ENCODE data around the gene ACTN2.

ACTN2 gene

DNA sequence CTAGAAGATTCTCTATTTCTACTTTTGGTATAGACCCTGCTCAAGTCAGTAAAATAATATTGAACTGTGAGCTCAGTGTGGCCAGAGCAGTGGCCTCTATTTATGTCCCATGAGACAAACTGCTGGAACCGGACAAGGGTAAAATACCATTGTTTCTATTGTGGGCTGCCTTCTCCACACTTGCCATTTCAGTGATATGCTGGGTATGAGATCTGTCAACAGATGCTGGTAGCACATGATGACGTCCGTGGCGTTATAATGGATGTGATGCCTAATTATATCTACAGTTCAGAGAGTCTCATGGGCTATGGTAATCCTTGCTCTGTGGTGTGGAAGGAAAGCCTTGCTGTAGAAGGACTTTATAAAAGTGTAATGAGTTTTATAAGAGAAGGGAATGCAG lies 2.4 kb downstream of the ACTN2 start:
- Histone ChIP-seq H3K4me1 (ENCODE audit: low read length) (no peaks in the 10 kb centered on the region), H4K20me1 (ENCODE audit: insufficient read depth, low read length) (no peaks in the 10 kb centered on the region), H3K9me3 (replicated peaks; ENCODE audit: insufficient read depth, low read length) (no peaks in the 10 kb centered on the region), H3F3A (ENCODE audit: insufficient read depth, low read length) (no peaks in the 10 kb centered on the region), H3K4me3 (ENCODE audit: low read length) (no peak overlapping the region), H3K79me2 (ENCODE audit: low read length) (no peaks in the 10 kb centered on the region), H3K27me3 (replicated peaks; ENCODE audit: insufficient read depth, low read length) (no peaks in the 10 kb centered on the region), H3K9ac (ENCODE audit: low read length) (no peak overlapping the region), H3K27ac (ENCODE audit: low read length) (no peak overlapping the region), H3K4me2 (ENCODE audit: low read depth, low read length) (no peak overlapping the region), H3K9me2 (replicated peaks; ENCODE audit: insufficient read depth, low read length) (no peaks in the 10 kb centered on the region), H3K36me3 (replicated peaks; ENCODE audit: insufficient read depth, low read length) (no peaks in the 10 kb centered on the region), H2AFZ (ENCODE audit: low read length) (no peak overlapping the region)
- TF ChIP-seq EZH2 (optimal IDR thresholded peaks at IDR 0.05; ENCODE audit: low read depth, low read length) (no peak), EZH2phosphoT487 (IDR thresholded peaks at IDR 0.05; ENCODE audit: low read length) (no peak)
- TF ChIP-seq, protein P1, sequence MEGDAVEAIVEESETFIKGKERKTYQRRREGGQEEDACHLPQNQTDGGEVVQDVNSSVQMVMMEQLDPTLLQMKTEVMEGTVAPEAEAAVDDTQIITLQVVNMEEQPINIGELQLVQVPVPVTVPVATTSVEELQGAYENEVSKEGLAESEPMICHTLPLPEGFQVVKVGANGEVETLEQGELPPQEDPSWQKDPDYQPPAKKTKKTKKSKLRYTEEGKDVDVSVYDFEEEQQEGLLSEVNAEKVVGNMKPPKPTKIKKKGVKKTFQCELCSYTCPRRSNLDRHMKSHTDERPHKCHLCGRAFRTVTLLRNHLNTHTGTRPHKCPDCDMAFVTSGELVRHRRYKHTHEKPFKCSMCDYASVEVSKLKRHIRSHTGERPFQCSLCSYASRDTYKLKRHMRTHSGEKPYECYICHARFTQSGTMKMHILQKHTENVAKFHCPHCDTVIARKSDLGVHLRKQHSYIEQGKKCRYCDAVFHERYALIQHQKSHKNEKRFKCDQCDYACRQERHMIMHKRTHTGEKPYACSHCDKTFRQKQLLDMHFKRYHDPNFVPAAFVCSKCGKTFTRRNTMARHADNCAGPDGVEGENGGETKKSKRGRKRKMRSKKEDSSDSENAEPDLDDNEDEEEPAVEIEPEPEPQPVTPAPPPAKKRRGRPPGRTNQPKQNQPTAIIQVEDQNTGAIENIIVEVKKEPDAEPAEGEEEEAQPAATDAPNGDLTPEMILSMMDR (IDR thresholded peaks at IDR 0.05; ENCODE audit: low read length), result no peak
- no peak for DNase-seq

DNA sequence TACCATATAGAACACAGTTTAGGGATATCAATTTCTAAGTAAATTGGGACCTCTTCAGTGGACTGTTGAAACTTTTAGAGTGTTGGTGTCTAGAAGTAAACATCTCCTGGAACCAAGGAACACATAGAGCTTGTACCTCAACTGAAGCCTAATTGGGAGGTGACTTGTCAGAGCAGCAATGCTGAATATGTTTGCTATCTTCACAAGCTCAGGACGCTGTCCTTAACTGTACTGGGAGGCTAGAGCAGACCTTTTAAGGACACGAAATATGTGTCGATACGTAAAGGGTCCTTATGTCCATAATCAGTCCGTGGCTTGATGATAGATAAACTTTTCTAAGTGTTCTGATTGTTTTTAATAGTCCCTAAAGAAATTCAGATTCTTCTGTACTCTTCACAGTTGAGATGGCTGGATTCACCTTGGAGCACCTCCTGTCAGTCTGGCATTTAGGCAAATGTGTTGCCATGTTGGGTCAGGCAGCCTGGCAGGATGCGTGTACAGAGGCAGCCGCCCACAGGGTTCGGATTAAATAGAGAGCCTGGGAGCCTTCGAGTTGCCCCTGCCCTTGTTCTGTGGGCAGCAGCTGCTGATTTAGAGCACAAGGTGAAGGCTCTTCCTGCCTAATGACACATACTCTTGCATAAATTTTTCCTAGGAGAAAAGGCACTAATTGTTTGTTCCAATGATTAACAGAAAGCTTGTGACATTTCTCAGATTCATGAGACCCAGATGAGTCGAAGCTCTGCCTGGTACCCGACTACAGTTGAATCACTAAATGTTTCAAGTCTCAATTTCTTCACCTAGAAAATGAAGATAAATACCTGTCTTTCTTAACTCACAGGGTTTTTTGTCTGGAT lies 3.6 kb downstream of the ACTN2 start:
- Histone ChIP-seq H3F3A (ENCODE audit: insufficient read depth, low read length) (no peaks in the 10 kb centered on the region), H3K4me3 (ENCODE audit: low read length) (no peak overlapping the region), H3K4me2 (ENCODE audit: low read depth, low read length) (no peak overlapping the region), H2AFZ (ENCODE audit: low read length) (no peak overlapping the region), H3K27me3 (replicated peaks; ENCODE audit: insufficient read depth, low read length) (no peaks in the 10 kb centered on the region), H4K20me1 (ENCODE audit: insufficient read depth, low read length) (no peaks in the 10 kb centered on the region), H3K9me2 (replicated peaks; ENCODE audit: insufficient read depth, low read length) (no peaks in the 10 kb centered on the region), H3K27ac (ENCODE audit: low read length) (no peak overlapping the region), H3K36me3 (replicated peaks; ENCODE audit: insufficient read depth, low read length) (no peaks in the 10 kb centered on the region), H3K4me1 (ENCODE audit: low read length) (no peaks in the 10 kb centered on the region), H3K9ac (ENCODE audit: low read length) (no peak overlapping the region), H3K9me3 (replicated peaks; ENCODE audit: insufficient read depth, low read length) (no peaks in the 10 kb centered on the region), H3K79me2 (ENCODE audit: low read length) (no peaks in the 10 kb centered on the region)
- DNase-seq, result no peak
- TF ChIP-seq, protein P1 (IDR thresholded peaks at IDR 0.05; ENCODE audit: low read length), result no peak
- TF ChIP-seq EZH2phosphoT487 (IDR thresholded peaks at IDR 0.05; ENCODE audit: low read length), result no peak
- TF ChIP-seq EZH2 (optimal IDR thresholded peaks at IDR 0.05; ENCODE audit: low read depth, low read length), result no peak

DNA sequence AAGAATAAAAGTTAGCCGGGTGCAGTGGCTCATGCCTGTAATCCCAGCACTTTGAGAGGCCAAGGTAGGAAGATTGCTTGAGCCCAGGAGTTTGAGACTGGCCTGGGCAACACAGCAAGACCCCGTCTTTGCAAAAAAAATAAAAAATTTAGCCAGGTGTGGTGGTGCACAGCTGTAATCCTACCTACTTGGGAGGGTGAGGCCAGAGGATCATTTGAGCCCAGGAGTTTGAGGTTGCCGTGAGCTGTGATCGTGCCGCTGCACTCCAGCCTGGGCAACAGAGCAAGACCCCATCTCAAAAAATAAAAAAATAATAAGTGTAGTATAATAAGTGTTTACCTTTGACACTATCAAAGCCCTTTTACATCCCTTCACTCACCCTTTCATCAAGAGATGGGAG lies 5.0 kb downstream of the ACTN2 start:
- Histone ChIP-seq H2AFZ (ENCODE audit: low read length) (no peak overlapping the region), H3K9ac (ENCODE audit: low read length) (no peak overlapping the region), H3K9me3 (replicated peaks; ENCODE audit: insufficient read depth, low read length) (no peaks in the 10 kb centered on the region), H3K27me3 (replicated peaks; ENCODE audit: insufficient read depth, low read length) (no peaks in the 10 kb centered on the region), H3K79me2 (ENCODE audit: low read length) (no peaks in the 10 kb centered on the region), H3K4me3 (ENCODE audit: low read length) (no peak overlapping the region), H3F3A (ENCODE audit: insufficient read depth, low read length) (no peaks in the 10 kb centered on the region), H3K9me2 (replicated peaks; ENCODE audit: insufficient read depth, low read length) (no peaks in the 10 kb centered on the region), H3K36me3 (replicated peaks; ENCODE audit: insufficient read depth, low read length) (no peaks in the 10 kb centered on the region), H3K4me2 (ENCODE audit: low read depth, low read length) (no peak overlapping the region), H4K20me1 (ENCODE audit: insufficient read depth, low read length) (no peaks in the 10 kb centered on the region), H3K27ac (ENCODE audit: low read length) (no peak overlapping the region), H3K4me1 (ENCODE audit: low read length) (no peaks in the 10 kb centered on the region)
- TF ChIP-seq EZH2phosphoT487 (IDR thresholded peaks at IDR 0.05; ENCODE audit: low read length) (no peak), EZH2 (optimal IDR thresholded peaks at IDR 0.05; ENCODE audit: low read depth, low read length) (no peak)
- TF ChIP-seq, protein P1 (IDR thresholded peaks at IDR 0.05; ENCODE audit: low read length), result no peak
- DNase-seq, result no peak
